GM19372 (cell line): Measurements from ENCODE around the gene HNRNPL.
A peak's percentile ranks its signal among the peaks of the same experiment; 100 is the strongest.
"Not testable (repeated sequence)": the region's sequence is repeated elsewhere in the genome, so short reads cannot be mapped to it uniquely, and the experiment has no call there.

ENCODE experiments used
- ATAC-seq: cut with Tn5 transposase; IDR thresholded peaks from one replicate; pipeline ENCODE4 v1.9.1; 2021; ENCODE audit warnings: mild to moderate bottlenecking, low read depth, moderate library complexity; ENCODE audit not compliant: unreplicated experiment

Gene HNRNPL

DNA sequence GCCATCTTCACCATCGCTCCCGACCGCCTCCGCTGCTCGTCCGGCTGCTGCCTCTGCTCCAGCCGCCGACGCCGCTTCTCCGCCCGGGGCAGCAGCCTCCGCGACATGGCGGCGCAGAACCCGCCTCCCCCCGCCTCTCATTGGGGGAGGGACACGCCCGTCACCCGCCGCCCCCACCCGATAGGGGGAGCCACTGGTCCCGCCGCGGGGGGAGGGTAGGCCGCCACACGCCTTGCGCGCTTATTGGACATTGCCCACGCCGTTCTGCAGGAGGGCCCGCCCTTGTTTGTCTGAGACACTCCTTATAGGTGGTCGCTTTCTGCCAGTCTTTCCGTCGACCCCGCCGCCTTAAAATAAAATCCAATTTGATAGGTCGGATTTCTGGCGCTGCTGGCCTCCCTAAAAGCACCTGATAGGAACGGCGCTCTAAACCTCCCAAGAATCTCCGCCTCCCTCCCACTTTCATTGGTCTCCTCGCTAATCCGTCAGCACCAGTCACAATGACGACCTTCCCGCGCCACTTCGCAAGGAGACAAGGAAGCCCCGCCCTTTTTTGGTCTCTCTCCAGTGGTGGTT, at the start of gene HNRNPL:
HNRNPL (minus strand) TSS at position 127 of the 576 bp plus-strand sequence; CDS start at position 107, 20 bp downstream.
- ATAC-seq = peak; percentile 55

DNA sequence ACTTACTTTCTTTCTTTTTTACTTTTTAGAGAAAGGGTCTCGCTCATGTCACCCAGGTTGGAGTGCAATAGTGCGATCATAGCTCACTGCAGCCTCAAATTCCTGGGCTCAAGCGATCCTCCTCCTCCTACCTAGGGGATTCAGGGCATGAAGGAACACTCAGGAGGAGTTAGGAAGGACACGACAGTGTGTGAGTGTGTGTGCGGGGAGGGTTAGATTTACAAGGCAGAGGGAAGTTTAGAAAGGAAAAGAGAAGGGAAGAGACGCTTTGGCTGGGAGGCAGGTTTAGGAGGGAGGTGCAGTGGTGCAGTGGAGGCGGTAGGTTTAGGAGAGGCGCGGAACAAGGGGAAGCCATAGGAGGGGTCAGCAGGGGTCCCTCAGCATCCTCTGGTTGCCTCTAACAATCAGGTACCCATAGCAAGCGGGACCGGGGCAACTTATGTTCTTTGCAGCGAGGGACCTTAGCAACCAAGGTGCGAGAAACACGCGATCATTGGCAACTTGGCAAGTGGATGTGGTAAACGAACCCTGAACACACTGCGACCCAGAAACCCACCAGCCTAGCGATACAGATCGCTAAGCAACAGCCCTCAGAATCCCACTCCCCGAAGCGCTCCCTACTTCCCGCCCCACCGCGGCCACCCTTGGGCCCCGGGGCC, 49.1 kb upstream of the HNRNPL start:
- ATAC-seq = no peak

DNA sequence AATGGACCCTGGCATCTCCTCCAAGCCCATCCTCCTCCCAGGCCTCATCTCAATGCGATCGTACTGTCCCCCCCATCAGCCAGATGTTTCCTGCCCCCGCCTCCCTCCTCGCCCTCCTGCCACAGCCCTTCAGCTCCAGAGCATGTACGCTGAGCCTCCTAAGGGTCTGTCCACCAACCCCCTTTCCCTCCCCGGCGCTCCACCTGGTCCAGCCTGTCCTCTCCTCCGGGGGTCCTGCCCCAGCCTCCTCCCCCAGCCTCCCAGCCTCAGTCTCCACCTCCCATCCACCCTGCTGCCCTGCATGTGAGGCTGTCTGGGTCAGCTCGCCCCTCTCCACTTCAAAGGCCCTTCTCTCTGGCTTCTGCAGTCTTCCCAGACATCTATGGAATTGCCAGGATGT, 45.2 kb upstream of the HNRNPL start:
- no peak for ATAC-seq

DNA sequence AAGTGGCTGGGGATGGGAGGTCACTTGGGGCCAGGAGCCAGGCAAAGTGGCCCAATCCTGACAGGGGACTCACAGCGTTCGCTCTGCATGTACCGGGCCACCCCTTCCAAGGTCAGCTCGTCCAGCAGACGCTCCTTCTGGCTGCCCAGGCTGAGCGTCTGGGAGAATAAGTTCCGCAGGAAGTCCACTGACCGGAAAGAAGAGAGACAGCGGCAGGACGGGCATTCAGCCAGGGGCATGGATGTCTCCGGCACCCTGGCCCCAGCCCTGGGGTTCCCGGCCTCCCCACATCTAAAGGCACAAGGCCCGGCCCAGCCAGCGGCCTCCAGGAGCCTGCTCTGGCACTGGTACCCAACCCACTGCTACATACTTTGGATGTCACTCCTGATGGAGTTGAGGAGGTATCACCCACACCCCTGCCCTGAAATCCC, 43.6 kb upstream of the HNRNPL start:
- ATAC-seq = no peak

DNA sequence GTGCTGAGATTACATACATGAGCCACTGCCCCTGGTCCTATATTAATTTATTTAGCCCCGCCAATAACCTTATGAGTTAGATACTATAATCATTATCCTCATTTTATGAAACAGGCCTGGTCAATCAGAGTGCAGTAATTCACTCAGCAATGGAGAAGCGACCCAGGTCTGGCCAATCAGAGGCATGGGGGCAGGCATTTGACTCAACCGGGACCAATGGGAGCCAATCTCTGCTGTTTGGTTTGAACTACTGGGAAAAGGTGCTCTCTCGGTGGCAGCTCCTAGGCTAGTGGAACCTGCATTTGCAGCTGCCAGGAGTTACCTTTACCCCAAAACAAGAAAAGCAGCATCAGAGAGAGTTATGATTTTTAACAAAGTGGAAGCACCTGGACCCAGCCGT, 43.1 kb upstream of the HNRNPL start:
- ATAC-seq = no peak

GRCh38 chr19:38891771-38892170, 42.0 kb upstream of the HNRNPL start:
- no peak for ATAC-seq

GRCh38 chr19:38890686-38891085, 40.9 kb upstream of the HNRNPL start:
- ATAC-seq = no peak

DNA sequence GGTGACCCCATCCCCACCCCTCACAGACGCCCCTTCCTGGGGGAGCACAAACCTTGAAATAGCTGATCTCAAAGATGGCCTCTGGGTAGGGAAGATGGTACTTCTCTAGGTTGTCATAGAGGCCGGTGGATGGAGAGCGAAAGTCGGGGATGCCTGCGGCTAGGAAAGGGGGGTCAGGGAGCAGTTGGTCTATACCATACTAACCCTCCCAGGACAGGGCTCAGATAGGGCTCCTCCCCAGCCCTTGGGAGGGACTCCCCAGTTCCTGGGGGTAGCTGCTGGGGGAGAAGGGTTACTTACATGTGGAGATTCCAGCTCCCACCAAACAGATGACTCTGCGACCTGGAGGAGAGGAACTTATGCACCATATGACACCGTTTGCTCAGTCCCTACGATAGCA, 40.0 kb upstream of the HNRNPL start:
- ATAC-seq = no peak

DNA sequence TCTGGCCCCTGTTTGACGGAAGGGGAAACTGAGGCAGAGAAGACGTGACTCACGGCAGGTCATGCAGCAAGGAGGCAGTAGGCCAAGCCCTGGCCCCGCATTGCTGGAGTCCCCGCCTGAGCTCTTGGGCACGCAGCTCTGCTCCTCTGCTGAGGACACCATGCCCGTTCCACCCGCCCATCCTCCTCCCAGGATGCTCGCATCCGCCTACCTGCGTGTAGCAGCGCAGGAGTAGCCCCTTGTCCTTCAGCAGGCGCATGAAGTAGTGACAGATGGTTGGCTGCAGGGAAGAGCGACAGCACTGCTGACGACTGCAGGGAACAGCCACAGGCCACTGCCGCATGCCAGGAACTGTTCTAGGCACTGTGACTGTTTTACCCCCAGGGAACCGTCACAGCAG, 39.1 kb upstream of the HNRNPL start:
- ATAC-seq = no peak

DNA sequence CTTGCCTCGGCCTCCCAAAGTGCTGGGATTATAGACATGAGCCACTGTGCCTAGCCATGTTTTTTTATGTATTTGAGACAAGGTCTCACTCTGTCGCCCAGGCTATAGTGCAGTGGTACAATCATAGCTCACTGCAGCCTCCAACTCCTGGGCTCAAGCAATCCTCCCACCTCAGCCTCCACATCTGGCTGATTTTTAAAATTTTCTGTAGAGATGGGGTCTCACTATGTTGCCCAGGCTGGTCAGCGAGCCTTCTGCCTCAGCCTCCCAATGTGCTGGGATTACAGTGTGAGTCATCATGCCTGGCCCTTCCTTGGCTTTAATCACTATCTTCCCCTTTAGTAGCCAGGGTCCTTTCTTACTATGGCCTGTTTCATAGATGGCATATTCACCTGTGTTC, 34.9 kb upstream of the HNRNPL start:
- ATAC-seq = not testable (repeated sequence)

GRCh38 chr19:38883286-38883685, 33.5 kb upstream of the HNRNPL start:
- no peak for ATAC-seq

- ATAC-seq = no peak
Measured at GRCh38 chr19:38880882-38881609, 31.3 kb upstream of the HNRNPL start.

- ATAC-seq = no peak
Measured at GRCh38 chr19:38880076-38880881, 30.5 kb upstream of the HNRNPL start.

GRCh38 chr19:38879400-38879751, 29.6 kb upstream of the HNRNPL start:
- ATAC-seq = no peak

- ATAC-seq = no peak
Measured at GRCh38 chr19:38878575-38879399, 29.0 kb upstream of the HNRNPL start.

DNA sequence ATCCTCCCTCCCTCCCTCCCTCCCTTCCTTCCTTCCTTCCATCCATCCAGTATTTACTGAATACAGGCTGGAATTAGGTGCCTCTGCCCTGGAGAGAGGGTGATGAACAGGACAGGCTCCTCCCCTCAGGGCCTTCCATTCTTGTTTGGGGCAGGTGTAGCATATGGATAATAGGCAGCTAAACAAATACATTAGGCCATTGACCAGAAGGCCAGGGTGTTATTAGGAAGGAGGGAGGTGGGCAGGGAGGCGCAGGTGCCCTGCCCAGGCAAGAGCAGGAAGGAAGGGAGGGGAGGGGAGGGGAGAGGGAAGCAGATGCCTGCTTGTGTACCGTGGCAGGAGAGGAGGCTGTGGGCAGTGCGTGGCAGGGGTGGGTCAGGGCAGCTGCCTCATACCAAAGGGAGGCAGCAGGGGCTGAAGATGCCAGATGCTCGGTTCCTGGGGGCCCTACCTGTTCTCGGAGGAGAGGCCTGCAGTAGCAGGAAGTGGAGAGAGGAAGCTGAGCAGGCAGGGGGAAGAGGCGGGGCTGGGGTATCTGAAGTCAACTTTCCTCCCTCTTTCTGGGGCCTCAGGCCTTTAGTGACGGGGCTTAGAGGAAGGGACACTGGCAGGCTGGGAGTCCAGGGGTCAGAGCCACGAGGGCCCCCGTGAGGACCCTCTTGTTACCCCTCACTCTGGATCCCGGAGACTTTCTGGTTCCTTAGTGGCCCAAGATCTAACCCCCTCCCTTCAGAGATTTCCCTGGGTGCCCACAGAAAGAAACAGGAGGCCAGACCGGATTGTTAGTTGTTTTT, 28.2 kb upstream of the HNRNPL start, which contains the start of gene RINL:
RINL (minus strand) TSS at position 495 of the 794 bp plus-strand sequence. CDS start 1,533 bp downstream, outside the sequence.
- no peak for ATAC-seq

DNA sequence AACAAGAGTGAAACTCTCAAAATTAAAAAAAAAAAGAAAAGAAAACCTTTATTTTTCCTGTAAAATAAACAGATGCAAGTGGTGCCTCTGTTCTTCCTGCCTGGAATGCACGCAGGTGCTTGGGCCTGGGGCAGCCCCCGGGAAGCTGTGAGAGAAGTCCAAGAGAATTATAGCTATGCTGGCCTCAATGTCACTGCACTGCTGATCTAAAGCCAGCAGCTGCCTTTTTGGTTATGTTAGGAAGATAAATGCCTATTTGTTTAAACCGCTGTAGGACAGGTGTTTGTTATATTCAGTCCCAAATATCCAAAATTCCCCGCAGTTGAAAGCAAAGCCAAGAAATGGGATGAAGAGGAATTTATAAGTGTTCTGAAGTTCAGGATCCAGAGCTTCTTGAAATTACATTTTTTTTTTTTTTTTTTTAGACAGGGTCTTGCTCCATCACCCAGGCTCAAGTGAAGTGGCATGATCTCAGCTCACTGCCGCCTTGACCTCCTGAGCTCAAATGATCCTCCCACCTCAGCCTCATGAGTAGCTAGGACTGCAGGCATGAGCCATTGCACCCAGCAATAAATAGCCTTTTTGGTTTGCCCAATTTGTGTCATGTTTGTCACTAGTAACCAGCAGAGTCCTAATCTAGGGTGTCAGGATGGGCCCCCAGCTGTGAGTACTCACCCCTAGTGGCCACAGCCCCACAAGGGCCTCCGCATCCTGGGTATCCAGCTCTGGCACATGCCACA, 26.0 kb upstream of the HNRNPL start:
- no peak for ATAC-seq

DNA sequence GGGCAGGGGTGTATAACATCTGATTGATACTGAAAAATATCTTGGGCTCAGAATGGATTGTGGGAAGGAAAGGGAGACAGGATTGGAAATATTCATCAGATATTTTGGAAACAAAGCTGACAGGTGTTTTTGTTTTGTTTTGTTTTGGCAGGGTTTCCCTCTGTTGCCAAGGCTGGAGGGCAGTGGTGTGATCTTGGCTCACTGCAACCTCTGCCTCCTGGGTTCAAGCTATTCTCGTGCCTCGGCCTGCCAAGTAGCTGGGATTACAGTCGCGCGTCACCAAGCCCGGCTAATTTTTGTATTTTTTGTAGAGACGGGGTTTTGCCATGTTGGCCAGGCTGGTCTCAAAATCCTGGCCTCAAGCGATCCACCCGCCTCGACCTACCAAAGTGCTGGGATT, 23.6 kb upstream of the HNRNPL start:
- ATAC-seq = not testable (repeated sequence)

GRCh38 chr19:38870612-38871011, 20.8 kb upstream of the HNRNPL start:
- ATAC-seq = no peak
